Measurements from ENCODE around the gene IKZF4.
A peak's percentile ranks its signal among the peaks of the same experiment; 100 is the strongest.
"Not testable (repeated sequence)": the region's sequence is repeated elsewhere in the genome, so short reads cannot be mapped to it uniquely, and the experiment has no call there.

The IKZF4 gene

GRCh38 chr12:56020423-56021184 is at the start of gene IKZF4:
Gene IKZF4 (plus strand): TSS chr12:56021043. CDS start chr12:56021494, 451 bp downstream.
- DNase-seq (ENCODE audit: low read depth): peak; percentile 96

DNA sequence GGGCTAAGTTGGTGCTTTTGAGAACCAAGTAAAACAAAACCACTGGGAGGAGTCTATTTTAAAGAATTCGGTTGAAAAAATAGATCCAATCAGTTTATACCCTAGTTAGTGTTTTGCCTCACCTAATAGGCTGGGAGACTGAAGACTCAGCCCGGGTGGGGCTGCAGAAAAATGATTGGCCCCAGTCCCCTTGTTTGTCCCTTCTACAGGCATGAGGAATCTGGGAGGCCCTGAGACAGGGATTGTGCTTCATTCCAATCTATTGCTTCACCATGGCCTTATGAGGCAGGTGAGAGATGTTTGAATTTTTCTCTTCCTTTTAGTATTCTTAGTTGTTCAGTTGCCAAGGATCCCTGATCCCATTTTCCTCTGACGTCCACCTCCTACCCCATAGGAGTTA is 48.8 kb upstream of the IKZF4 start:
- DNase-seq (ENCODE audit: low read depth): peak; percentile 58

GRCh38 chr12:55972456-55972855 is 48.4 kb upstream of the IKZF4 start:
- DNase-seq (ENCODE audit: low read depth): no peak

DNA sequence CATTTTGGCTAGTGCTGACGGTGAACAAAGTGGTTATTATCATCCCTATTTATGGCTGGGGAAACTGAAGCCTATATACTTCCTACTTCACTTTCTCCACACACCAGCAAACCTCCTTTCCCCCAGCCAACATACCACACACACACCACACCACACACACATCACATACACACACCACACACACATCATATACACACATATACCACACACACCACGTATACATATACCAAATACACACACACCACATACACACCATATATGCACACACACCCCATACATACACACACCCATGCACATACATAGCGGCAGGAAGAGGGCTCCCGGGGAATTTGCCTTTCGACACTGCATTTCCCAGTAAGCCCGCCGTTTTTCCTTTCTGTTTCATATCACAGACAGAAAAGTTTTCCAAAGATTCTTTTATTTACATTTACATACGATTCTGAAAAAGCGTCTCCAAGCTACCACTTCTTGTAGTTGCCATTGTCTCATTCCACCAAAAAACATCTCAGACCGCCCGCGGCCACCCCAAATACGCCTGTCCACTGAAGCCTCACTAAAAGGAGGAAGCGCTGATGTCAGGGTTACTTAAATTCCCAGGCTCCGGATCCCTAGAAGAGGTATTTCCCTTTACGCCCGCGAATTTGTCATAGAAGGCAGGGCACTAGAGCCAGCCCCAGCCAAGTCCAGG is 47.8 kb upstream of the IKZF4 start:
- peak; percentile 57 for DNase-seq (ENCODE audit: low read depth)

DNA sequence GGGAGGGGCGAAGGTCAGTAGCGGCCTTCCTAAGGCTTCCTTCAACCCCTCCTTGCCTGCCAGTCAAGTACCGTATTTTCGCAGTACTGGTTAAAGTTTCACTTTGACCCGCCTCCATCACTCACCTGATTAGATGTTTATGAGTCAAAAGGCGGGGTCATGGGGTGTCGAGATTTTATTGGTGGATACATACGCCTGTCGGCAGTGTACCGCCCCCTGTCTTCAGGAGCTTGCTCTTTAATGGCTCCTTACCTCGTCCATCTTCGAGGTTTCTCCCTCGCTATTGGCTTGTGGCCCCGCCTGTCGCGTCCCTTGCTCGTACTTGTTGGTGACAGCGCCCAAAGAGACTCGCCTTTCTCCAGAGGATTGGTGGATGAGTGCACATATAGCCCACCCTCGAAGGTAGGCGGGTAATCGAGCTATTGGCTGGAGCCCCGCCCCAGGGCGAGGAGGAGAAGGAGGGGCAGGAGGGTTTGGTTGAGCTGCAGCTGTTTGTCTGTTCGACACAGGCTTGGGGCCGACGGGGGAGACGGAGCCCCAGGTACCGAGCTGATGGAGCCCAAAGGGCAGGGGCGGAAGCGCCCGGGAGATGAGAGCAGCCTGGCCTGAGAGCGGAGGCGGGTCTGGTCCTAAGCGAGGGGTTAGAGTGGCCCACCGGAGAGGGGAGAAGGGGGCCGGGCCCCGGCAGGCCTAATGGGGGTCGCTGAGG is 47.1 kb upstream of the IKZF4 start, which contains the start of gene RAB5B:
Gene RAB5B, plus strand, starts transcription at position 480 of the 709 bp plus-strand sequence. CDS start 12,883 bp downstream, outside the sequence.
- DNase-seq (ENCODE audit: low read depth): peak; percentile 100

DNA sequence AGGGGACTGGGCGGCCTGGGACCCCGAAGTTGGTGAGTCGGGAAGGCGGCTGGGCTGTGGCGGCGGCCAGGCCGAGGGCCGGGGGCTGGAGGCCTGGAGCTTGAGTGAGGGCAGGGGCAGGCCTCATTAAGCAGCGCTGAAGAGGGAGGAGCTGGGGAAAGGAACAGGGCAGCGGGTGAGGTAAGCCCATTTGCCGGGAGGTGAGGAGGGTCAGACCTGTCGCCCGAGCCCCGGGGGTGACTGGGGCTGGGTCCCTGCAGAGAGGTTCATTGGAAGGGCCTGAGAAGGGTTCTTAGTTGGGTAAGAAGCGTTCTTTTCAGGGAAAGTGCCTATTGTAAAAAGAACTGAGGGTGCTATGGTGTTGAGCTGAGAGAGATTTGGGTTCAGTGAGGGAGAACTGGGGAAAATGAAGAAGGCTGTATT is 46.5 kb upstream of the IKZF4 start:
- peak; percentile 43 for DNase-seq (ENCODE audit: low read depth)

GRCh38 chr12:55978393-55978792 is 42.5 kb upstream of the IKZF4 start:
- no peak for DNase-seq (ENCODE audit: low read depth)

GRCh38 chr12:55979069-55979468 is 41.8 kb upstream of the IKZF4 start:
- DNase-seq (ENCODE audit: low read depth): no peak

DNA sequence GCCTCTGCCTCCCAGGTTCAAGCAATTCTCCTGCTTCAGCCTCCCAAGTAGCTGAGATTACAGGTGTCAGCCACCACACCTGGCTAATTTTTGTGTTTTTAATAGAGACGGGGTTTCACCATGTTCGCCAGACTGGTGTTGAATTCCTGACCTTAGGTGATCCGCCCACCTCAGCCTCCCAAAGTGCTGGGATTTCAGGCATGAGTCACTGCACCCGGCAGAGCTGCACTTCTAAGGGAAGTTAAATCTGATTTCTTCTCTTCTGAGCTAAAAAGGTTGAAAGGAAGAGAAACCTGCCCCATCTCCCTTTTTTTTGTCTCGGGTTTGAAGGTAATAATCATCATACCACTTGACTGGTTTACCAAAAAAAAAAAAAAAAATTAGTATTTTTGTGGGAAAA is 39.0 kb upstream of the IKZF4 start:
- peak; percentile 16 for DNase-seq (ENCODE audit: low read depth)

DNA sequence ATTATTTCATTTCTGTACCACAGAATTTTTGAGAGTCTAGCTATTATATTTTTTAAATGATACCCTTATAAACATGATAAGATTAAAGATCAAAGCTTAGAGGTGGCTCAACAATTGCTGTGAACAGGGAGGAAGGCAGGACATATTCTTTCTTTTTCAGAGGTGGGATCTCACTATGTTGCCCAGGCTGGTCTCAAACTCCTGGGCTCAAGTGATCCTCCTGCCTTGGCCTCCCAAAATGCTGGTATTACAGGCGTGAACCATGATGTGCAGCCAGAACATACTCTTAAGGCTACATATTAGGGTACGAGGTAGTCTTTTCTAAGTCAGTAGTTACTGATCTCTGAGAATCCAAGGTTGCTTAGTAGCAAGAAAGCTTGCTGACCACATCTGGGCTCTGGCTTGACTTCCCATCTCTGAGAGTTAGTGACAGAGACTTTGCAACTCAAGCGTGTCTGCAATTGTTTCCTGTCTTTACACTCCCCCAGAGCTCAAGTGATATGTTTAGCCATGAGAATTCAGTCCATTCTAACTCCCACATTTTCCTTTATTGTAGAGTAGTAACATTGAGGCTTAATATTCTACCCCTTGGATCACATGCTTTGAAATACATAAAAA is 38.4 kb upstream of the IKZF4 start:
- DNase-seq (ENCODE audit: low read depth): peak; percentile 59

DNA sequence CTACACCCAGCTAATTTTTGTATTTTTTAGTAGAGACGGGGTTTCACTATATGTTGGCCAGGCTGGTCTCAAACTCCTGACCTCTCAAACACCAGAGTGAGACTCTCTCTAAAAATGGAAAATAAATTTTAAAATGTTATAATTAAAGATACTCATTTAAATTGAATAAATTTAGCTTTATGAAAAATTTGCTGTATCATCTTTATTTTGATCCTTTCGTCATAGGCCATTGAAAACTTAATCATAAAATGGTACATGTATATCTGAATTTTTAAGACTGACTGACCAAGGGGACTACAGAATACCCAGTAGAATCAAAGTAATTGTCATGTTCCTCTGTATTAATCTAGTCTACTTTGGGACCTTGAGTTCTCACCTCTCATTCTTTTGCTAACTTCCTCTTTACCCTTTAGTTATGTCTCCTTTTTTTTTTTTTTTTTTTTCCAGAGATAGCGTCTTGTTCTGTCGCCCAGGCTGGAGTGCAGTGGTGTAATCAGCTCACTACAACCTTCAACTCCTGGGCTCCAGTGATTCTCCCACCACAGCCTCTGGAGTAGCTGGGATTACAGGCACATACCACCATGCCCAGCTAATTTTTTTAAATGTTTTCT is 37.5 kb upstream of the IKZF4 start:
- peak; percentile 38 for DNase-seq (ENCODE audit: low read depth)

DNA sequence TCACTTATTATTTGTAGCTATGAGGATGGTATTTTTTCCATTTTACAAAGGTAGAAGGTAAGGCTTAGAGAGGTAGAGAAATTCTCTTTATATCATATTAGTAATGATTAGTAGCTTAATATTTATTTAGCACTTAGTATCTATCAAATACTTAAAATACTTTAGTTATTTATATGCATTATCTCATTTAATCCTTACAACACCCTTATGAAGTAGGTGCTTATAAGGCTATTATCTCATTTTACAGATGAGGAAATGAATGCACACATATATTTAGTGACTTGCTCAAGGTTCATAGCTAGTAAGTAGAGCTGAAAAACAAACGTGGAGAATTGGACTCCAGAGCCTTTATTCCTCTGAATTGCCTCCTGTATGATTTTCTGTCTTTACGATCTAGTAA is 36.0 kb upstream of the IKZF4 start:
- no peak for DNase-seq (ENCODE audit: low read depth)

GRCh38 chr12:55985341-55985740 is 35.5 kb upstream of the IKZF4 start:
- no peak for DNase-seq (ENCODE audit: low read depth)

GRCh38 chr12:55985976-55986375 is 34.9 kb upstream of the IKZF4 start:
- DNase-seq (ENCODE audit: low read depth): not testable (repeated sequence)

- DNase-seq (ENCODE audit: low read depth): no peak
These were observed 29.7 kb upstream of the IKZF4 start for GRCh38 chr12:55991110-55991509.

GRCh38 chr12:55993230-55993853 is 27.5 kb upstream of the IKZF4 start:
- no peak for DNase-seq (ENCODE audit: low read depth)

DNA sequence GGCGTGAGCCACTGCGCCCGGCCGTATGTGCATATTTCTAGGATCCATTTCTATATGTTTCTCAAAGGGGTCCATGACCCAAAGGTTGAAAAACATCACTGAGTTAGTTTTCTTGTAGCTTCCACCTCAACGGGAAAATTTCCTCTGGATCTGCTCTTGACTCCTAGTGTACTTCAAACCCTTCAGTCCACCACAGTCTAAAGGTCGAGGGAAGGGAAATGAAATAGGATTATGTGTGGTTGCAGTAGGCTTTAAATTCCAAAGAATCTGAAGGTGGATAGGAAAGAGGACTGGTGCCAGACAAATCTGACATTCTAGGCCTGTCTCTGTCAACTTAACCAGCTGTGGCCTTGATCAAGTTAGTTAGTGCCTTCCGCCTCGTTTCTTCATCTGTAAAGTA is 25.5 kb upstream of the IKZF4 start:
- DNase-seq (ENCODE audit: low read depth): no peak

- peak; percentile 54 for DNase-seq (ENCODE audit: low read depth)
These were observed 24.6 kb upstream of the IKZF4 start for GRCh38 chr12:55996201-55996714.

- DNase-seq (ENCODE audit: low read depth): peak; percentile 97
These were observed 23.9 kb upstream of the IKZF4 start, which contains the start of gene SUOX for GRCh38 chr12:55996715-55997534. Gene SUOX (plus strand): TSS chr12:55997276. CDS start chr12:56002222, 4,946 bp downstream.

GRCh38 chr12:55997535-55997859 is 23.3 kb upstream of the IKZF4 start:
- DNase-seq (ENCODE audit: low read depth): no peak
